ENCODE results near the gene MPRIP.
A peak's percentile ranks its signal among the peaks of the same experiment; 100 is the strongest.
"Not testable (repeated sequence)": the region's sequence is repeated elsewhere in the genome, so short reads cannot be mapped to it uniquely, and the experiment has no call there.

Gene MPRIP

DNA sequence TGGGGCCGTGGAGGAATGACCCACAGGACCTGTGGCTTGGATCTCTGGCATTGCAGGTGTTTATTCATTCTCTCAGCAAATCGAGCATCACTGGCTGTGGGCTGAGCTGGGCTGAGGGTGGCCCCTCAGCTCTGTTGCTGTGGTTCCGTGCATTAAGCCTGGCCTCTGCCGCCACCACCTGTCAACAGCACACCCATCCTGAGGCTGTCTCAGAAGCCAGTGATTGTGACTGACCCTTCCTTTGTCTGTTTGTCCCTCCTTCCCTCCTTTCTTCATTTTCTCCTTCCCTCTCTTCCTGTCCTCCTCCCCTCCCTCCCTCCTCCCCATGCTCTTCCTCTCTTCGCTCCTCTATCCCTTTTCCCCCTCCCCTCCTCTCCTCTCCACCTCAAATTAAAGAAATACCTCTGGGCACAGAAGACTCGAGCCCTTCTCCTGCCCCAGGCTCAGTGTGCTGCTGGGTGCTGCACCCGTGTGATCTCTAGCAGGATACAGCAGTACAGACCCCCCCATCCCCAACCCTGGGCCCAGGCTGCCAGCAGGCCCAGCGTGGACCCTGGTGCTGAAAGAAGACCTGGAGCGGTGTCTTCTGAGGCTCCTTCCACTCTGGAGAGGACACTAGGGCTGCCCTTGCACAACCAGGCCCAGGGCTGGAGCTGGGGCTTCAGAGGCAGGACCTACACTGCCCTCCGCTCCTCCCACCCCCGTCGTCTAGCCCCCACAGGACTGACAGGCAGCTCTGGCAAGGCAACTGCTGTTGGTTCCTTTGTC is 88.0 kb downstream of the MPRIP start:
- DNase-seq: no peak

DNA sequence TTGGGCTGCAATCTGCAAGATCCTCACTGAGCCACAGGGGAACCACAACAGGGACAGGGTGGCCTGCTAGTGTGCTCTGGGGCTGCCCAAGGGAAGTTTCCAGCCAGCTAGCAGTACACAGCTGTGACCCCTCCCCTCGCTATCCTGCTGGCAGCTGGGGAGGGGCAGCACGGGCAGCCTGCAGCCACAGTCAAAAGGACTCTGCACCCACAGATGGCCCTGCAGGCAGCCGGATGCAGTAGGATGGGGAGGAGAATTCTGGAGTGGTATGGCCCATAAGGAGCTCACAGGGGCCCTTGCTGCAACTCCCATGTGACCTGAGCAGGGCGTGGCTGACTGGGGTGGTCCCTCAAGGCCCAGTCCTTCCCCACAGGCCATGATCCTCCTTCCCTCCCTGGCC is 89.6 kb downstream of the MPRIP start:
- DNase-seq: no peak

DNA sequence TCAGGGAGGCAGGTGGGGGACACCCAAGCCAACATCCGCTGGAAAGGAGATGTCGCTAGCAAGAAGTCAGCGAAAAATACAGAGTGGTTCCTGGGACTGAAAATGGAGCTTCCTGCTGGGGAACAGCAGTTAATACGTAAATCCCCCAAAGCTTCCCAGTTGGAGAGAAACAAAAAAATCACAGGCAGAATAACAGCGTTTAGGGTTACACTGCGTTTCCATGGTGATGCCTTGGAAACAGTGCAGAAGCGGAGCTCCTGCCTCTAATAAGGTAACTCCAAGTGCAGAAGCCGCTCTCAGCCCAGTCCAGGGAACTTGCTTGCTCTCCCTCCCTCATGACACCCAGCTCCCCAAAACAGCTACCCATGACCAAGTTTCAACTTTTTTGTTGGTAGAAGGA is 90.5 kb downstream of the MPRIP start:
- no peak for DNase-seq

DNA sequence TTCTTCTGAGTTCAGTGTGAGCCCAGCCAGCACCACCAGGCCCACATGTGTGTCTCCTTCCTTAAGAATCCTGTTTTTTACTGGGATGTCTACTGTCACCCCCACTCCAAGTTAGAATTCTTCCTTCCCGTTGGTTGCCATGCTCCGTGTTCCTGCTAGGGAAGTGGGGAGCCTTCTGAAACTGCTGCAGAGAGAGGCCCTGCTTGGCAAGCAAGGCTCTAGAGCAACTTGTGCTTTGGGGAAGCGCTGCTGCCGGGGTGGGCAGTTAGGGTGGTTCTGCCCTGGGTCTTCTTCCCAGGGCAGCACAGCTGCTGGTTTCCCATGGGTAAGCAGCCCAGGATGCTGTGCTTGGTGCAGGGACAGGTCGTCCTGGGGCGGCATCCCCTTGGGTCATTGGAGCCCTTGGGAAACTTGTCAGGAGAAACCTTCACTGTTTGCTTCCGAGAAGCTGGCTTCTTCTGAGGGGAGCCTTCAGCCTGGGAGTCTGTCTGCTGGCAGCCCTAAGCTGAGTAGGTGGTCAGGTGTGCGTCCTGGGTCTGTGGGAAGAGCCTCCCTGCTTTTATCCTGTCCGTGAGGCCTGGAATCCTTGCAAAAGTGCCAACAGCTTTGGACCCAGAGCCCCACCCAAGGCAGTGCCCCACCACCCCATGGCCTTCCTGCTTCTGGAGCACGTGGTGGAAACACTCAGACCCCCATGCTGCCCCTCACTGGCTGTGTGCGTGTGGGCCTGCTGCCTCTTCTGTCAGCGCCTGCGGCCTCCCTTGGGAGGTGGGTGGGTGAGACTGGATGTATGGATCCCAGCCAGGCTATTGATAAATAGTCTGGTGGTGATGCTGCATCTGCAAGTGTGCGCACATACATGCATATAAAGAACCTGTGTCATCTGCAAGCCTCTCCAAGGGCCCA is 92.0 kb downstream of the MPRIP start:
- DNase-seq: no peak

DNA sequence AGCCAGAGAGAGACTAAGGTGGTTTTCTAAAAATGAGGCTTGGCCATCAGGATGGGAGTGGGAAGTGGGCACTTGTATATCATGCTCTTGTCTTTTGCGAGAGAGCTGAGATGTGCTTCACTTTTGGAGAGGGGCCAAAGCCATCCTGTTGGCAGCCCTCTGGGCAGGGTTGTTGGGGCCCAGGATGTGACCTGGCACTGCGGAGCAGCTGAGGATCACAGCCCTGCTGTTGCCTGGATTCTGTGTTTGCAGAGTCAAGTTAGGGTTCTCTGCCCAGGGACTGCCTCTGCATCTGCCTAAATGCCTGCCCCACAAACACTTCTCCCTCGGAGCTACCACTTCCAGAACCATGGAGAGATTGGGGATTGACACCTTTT is 92.7 kb downstream of the MPRIP start:
- no peak for DNase-seq

DNA sequence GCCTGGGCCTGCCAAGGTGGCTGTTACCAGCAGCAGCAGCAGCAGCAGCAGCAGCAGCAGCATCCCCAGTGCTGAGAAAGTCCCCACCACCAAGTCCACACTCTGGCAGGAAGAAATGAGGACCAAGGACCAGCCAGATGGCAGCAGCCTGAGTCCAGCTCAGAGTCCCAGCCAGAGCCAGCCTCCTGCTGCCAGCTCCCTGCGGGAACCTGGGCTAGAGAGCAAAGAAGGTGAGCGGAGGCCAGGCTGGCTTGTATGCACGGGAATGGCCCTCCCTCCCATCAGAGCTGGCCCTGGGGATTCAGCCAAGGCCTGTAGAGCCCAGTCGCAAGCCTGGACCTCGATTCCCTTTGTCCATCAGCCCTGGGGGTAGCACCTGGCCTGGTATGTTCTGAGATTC is 94.0 kb downstream of the MPRIP start:
- not testable (repeated sequence) for DNase-seq

DNA sequence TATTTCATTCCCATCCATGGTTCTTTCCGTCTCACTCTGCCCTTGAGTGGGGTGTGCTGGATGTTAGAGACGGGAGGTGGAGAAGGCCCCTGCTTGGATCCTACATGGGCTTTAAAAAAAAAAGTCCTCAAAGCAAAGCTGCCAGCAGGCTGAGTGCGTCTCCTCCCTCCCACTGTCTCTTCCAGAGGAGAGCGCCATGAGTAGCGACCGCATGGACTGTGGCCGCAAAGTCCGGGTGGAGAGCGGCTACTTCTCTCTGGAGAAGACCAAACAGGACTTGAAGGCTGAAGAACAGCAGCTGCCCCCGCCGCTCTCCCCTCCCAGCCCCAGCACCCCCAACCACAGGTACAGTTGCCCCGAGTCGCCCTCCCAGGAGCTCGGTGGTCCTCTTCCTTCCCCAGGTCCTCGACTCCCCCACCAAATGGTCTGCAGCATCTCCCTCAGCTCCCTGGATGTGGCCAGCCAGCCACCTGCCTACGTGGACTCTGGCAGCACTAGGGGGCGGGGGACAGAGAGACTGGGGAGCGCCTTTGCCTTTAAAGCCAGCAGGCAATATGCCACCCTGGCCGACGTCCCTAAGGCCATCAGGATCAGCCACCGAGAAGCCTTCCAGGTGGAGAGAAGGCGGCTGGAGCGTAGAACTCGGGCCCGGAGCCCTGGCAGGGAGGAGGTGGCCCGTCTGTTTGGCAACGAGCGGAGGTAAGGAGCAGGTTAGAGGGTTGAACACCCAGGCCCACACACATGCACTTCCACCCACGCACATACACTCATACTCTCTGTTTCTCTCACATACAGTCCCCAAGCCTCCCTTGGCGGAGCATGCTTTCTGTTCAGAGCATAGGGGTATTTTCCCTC is 95.7 kb downstream of the MPRIP start:
- no peak for DNase-seq

DNA sequence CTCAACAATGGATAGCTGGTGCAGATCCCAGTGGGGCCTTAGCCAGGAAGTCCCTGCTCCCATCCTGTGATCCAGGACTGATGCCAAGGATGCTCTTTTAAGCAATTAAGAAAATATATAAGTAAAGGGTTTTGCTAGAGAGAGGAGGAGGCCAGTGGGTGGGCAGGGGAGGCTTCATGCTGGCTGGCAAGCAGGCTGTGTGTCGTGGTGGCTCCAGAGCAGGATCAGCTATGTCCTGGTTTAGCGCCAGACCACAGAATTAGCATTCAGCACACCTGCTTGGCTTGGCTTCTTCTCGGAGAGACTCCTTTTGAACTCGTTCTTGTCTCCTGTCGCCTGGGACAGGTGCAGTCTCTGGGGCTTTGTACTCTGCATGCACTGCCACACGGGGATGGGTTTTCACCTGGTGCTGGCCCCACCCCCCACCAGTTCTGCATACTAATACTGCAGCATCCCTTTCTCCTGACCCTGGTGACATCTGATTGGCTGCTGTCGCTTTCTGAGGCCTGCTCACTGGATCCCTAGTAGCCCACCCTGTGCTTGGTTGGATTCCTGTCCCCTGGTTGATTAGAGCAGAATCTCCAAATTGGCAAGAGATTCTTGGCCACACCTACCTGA is 97.8 kb downstream of the MPRIP start:
- DNase-seq: no peak

DNA sequence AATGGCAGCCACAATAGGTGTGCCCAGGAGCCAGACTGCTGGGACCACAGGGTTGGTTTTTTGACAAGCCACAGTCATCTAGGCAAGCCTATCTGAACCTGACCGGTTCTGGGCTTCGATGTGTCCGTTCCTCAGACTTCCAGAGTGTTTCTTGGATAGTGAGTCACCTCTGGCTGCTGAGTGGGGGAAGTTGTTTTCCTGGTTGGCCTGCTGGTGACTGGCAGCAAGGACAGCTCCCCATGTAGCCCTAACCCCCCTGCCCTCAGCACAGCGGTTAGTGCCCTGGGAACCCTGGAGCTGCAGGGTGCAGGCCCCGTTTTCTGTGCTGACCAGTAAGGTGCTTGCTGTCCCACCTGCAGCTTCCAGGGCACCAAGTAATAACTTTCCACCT is 98.3 kb downstream of the MPRIP start:
- no peak for DNase-seq

DNA sequence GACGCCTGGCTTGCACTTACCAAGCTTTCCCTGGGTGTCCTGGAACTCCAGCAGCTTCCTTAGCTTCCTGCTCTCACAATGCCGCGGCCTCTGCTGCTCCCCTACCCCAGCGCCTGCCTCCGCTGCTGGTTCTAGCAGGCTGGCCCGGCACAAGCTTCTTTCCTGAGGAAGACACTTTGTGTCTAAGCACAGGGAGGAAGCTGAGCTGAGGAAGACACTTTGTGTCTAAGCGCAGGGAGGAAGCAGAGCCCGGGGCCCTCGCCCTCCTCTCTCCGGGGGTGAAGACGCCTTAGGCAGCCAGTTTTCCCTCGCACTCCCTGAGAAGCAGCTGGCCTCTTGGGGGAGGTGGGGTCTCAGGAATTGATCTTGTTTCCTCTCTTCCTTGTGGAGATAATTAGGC is 99.0 kb downstream of the MPRIP start:
- no peak for DNase-seq

DNA sequence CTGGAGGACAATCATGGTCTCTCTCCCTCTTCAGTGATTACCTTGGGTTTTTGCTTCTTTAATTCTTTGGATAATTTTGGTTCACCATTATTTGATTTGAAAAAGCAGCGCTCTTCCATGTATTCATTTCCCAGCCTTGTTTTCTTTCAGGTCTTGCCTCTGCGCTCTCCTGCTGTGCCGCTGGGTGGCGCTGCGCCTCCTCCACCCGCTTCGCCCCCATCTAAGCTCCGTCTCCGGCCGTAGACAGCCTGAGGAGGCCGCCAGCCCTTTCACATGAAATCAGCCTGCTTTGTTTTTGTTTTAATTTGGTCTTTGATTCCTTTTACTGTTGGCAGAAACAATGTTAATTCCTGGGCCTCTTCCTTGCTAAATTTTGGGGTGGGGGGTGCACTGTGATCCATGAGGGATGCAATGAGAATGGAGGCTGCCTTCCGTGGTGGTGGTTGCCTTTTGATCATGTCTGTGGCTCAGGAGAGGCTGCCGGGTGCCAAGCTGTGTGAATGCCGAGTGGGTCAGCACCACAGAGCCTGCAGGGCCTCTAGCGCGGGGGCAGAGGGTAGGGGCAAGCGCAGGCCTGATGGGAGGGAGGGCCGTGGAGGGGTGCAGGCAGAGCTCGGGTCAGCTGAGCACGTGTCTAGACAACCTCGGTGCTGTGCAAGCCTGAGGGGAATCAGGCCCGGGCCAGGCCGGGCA is 99.7 kb downstream of the MPRIP start:
- DNase-seq: peak; percentile 54 to 63

DNA sequence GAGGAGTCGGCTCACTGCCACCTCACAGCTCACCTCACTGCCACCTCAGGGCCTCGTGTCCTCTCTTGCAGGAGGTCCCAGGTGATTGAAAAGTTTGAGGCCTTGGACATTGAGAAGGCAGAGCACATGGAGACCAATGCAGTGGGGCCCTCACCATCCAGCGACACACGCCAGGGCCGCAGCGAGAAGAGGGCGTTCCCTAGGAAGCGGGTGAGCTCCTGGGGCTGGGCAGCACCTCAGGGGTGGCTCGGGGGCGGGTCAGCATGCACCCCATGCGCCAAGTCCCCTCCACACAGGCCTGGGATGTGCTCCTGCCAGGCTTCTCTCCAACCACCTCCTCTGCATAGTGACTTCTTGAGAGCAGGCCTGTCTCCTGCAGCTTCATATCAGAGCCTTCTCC is 100.3 kb downstream of the MPRIP start:
- no peak for DNase-seq

DNA sequence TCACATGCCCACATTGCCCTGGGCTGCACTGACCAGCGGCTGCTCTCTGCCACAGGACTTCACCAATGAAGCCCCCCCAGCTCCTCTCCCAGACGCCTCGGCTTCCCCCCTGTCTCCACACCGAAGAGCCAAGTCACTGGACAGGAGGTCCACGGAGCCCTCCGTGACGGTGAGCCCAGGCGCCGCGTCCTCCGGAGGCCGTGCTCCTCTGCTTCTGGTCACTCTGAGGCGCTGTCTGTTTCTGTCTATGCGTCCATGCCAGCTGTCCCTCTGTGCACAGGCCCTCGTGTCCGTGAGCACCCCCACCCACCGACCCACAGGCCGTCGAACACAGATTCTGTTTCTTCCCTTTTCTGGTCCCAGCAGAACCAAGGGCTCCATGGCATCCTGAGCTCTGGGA is 101.2 kb downstream of the MPRIP start:
- DNase-seq: no peak

DNA sequence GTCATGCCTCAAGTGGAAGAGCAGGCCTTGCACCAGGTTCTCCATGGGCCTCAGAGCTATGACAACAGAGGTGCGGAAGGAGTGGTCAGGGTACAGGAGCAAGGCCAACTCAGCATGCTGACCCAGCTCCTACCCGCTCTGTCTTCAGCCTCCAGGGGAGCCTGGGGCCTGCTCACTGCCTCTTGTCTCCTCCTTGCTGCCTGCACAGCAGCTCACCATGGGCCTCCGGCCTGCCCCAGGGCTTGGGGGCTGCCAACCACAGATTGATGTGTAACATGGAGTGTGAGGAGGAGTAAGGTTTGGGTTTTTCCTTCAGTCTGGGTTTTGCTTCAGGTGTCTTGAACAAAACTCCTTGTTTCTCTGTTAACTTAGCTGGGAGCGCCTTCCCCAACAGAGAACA is 101.8 kb downstream of the MPRIP start:
- DNase-seq: no peak

DNA sequence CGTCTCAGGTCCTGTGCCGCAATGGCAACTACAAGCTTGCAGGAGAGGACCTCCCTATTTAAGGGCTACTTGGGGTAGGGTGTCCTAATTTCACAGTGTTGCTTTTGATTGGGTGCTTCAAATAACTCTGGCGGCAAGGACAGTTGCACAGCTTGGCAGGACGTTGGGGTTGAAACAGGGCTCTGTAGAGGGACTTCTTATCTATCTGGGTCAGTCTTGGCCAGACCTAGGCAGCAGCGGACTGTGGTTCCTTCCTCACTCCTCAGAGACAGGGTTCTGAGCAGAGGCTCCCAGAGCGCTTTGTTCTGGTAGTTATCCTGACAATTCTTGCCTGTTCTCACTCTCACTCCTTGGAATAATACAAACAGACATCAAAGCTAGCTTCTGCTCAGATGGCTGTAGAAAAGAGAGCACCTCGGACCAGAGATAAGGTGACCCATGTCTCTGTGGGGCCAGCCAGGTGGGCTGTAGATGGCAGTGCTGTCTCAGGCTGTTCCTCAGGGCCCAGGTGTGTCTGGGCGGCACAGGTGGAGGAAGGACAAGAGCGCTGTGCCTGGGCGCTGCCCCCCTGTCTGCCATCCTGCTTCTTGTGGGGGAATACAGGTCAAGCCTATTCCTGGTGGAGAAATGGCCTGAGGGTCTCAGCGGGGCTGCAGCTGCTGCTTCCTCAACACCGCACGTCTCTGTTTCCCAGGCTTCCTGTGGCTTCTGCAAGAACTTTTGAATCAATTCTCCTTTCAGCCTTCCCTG is 102.8 kb downstream of the MPRIP start:
- no peak for DNase-seq

DNA sequence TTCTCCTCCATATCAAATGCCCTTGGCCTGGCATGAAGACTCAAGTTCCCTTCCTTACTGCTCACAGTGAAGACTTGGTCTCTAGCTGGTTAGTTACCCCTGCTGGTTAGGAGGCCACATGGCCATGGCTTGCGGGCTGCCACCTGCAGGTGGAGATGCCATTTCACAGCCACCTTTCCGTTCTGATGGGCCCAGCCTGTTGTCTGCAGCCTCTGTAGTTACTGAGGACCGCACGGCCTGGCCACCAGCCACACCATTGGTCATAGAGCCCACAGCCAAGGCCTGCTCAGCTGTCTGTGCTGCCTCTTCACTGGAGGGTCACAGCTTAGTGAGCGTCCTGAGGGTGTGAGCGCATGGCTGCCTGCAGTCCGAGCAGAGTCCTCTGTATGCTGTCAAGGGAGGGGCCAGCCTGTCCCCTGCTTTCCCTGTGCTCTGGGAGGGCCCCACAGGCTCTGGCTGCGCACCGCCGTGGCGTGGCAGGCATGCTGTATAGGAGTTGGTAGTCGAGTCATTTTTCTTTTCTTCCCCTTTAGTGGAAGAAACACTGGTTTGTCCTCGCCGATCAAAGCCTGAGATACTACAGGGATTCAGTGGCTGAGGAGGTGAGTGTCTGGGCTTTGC is 104.6 kb downstream of the MPRIP start:
- DNase-seq: peak in 1 of 2 experiments; percentile 30

DNA sequence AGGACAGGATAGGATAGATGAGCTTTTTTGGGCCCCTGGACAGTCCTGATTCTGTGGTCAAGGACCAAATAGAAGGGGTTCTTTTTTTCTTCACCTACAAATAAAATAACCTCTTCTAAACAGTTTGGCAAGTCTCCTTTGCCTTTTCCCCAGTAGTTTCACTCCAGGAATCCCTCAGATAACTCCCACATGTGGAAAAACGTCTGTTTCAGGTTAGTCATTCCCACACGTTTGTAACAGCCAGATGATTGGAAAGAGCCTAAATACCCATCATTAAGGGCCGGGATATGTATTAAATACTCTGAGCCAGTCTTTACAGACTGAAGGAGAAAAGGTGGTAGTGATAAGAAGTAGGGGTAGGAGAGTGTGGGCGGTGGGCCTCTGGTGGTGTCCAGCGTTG is 105.6 kb downstream of the MPRIP start:
- DNase-seq: no peak

DNA sequence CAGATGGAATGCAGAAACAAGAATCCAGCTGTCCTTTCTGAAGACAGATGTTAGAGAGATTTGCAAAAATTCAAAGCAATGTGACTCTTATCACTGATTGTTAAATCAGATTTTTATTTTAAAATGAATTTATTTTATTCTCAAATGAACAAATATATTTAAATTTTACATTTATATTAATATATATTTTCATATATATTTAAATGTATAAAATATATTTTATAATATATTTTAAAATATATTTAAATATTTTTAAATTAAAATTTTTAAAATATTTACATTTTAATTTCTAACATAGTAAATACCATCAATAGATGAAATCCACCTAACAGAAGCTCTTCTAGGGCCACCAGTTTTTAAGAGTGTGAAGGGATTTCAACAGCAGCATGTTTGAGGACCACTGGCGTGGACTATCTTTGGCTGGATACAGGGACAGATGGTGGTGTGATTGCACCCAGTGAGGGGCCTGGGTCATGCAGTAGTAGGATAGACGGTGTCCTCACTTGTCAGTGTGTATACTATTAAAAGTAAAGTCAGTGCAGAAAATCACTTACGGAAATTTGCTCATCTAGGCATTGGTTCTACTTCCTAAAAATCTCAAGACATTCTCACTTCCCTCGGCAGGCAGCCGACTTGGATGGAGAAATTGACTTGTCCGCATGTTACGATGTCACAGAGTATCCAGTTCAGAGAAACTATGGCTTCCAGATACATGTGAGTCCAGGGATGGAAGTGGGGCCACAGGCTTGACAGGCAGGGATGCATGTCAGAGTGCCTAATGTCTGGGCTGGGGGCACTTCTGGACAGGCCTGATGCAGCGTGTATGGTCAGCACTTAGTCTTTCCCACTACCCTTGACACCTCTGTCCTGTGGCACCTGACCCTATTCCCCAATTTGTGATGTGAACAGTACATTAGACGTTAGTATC is 107.5 kb downstream of the MPRIP start:
- no peak for DNase-seq

DNA sequence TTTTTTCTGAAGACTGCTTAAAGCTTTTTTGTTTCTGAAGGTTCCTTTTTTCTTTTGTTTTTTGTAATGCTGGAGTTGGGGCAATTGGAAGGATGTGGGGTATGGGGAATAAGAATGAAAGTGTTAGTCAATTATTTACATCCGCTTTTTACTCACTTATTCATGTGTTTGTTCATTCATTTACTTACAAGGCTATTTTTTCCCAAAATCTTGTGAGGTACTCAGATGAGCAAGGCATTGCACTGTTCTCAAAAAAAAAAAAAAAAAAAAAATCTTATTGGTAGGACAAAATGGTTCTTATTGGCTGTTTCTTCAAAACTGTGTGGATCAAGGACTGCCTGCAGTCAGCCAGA is 108.2 kb downstream of the MPRIP start:
- DNase-seq: no peak

DNA sequence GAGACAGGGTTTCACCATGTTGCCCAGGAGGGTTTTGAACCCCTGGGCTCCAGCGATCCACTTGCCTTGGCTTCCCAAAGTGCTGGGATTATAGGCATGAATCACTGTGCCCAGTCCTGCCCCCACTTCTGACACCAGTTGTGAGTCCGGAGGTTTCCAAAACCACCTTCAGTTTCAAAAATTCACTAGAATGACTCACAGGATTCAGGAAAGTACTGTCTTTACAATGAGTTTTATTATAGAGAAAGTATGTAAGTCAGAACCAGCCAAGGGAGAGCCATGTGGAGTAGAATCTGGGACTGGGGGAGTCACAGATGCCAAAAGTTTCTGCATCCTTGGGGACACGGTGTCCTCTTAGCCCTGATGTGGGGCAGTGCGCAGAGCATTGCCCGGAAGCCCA is 108.8 kb downstream of the MPRIP start:
- peak; percentile 36 to 51 for DNase-seq

Data from activated CD4-positive, alpha-beta T cell treated with anti-CD3 and anti-CD28 coated beads, Interleukin-2, amount 50 U/mL, for 48 hours (primary cell).